Left lung (tissue), 10 donors: ENCODE results near the gene CCL20. TPM values are rescaled to one million over a fixed set of nuclear protein-coding genes. Genes with fewer than 3 reads are reported as not detected.

ENCODE experiments used
- ATAC-seq: fragments of 200-7000 bp; cut with Tn5 transposase; one replicate; pipeline ENCODE4 v1.9.1; 2020; ENCODE audit warnings: moderate library complexity
- DNase-seq, 4 donors: peaks; one replicate each; pipeline ENCODE4 v3.0.0-alpha.2; 2013 to 2020
- H3K27ac ChIP-seq, 2 donors: fragments of 200-600 bp; sonication (generic) in 1 of 2; one replicate each; pipeline versions ENCODE4 v1.5.0 to v1.8.0; 2020 to 2021
- H3K27me3 ChIP-seq, 2 donors: fragments of 200-600 bp; sonication (generic) in 1 of 2; one replicate each; pipeline versions ENCODE4 v1.5.0 to v1.8.0; 2020 to 2021
- H3K36me3 ChIP-seq, 2 donors: fragments of 200-600 bp; sonication (generic) in 1 of 2; one replicate each; pipeline versions ENCODE4 v1.5.0 to v1.8.0; 2020 to 2021
- H3K4me1 ChIP-seq, 2 donors: fragments of 200-600 bp; one replicate each; pipeline ENCODE4 v1.8.0; 2021
- H3K4me3 ChIP-seq, 2 donors: fragments of 200-600 bp; sonication (generic) in 1 of 2; one replicate each; pipeline versions ENCODE4 v1.5.0 to v1.8.0; 2020 to 2021; ENCODE audit warnings: mild to moderate bottlenecking in 1 of 2
- H3K9me3 ChIP-seq, 2 donors: fragments of 200-600 bp; sonication (generic) in 1 of 2; one replicate each; pipeline versions ENCODE4 v1.5.0 to v1.8.0; 2020 to 2021
- CTCF ChIP-seq, 2 donors: fragments of 200-600 bp; sonication (generic) in 1 of 2; IDR thresholded peaks; one replicate each; pipeline versions ENCODE4 v1.5.0 to v1.8.0; 2021; ENCODE audit warnings: antibody characterized with exemption in 2 of 2
- intact Hi-C, 2 donors: fragments of 100-400 bp; cut with DNase I; formaldehyde crosslinking; loops; one replicate each; pipeline versions ENCODE4 v1.11.2 to v1.14.2; 2022
- polyA plus RNA-seq, 6 donors: library from polyadenylated mRNA; unstranded; fragments of 120-200 nt; gene quantifications; one replicate each; pipeline ENCODE4 v1.2.1, GENCODE V29; 2013; ENCODE audit not compliant: insufficient read length in 6 of 6
- total RNA-seq, 2 donors: library from RNA; stranded (reverse); fragmentation: NEBNext Ultra II Directional; extraction: Animal tissue kit (Norgen Biotek cat#: 25700); gene quantifications; one replicate each; pipeline ENCODE4 v1.2.1, GENCODE V29; 2021
- donor health status: DM: no; HTN: yes; CAD: no.
- donor health status: DM: no; HTN: no; CAD: no.

CCL20 gene
- total and polyA plus RNA-seq, 8 donors, result 0.56 to 15.7 (median 0.92) TPM; not detected in 1

- H3K4me3 ChIP-seq, result no peak overlapping the region
- no peak for TF ChIP-seq CTCF (IDR thresholded peaks at IDR 0.05)
- DNase-seq, result no peak
- intact Hi-C loops, result no loop called here
- peak; percentile 79 for ATAC-seq
- no peaks in the 10 kb centered on the region for H3K36me3 ChIP-seq
- no peaks in the 10 kb centered on the region for H3K9me3 ChIP-seq
- H3K27ac ChIP-seq, result peak overlapping the region in 1 of 2 donors; percentile 60
- H3K4me1 ChIP-seq, result peaks cover 6 to 31% of the 10 kb centered on the region in 2 donors
- H3K27me3 ChIP-seq, result no peaks in the 10 kb centered on the region
Observed at GRCh38 chr2:227862741-227863588, 49.3 kb downstream of the CCL20 start.

- peak overlapping the region in 1 of 2 donors; percentile 60 for H3K27ac ChIP-seq
- H3K4me3 ChIP-seq, result no peak overlapping the region
- H3K4me1 ChIP-seq, result peaks cover 6 to 31% of the 10 kb centered on the region in 2 donors
- H3K9me3 ChIP-seq, result no peaks in the 10 kb centered on the region
- ATAC-seq (no peak), DNase-seq (peak in 1 of 4 donors; percentile 37)
- no peak for TF ChIP-seq CTCF (IDR thresholded peaks at IDR 0.05)
- intact Hi-C loops, result no loop called here
- H3K27me3 ChIP-seq, result no peaks in the 10 kb centered on the region
- no peaks in the 10 kb centered on the region for H3K36me3 ChIP-seq
Observed at GRCh38 chr2:227864161-227864756, 50.6 kb downstream of the CCL20 start.

- DNase-seq (no peak), ATAC-seq (no peak)
- Histone ChIP-seq H3K36me3 (no peaks in the 10 kb centered on the region), H3K9me3 (no peaks in the 10 kb centered on the region), H3K27ac (no peak overlapping the region), H3K4me3 (no peak overlapping the region), H3K4me1 (peaks cover 6 to 31% of the 10 kb centered on the region in 2 donors), H3K27me3 (no peaks in the 10 kb centered on the region)
- no peak for TF ChIP-seq CTCF (IDR thresholded peaks at IDR 0.05)
- intact Hi-C loops, result no loop called here
Observed at GRCh38 chr2:227865291-227865690, 51.6 kb downstream of the CCL20 start.

Other genes starting within 250 kb of the CCL20 start
- not detected for gene SCYGR2, start 214.9 kb upstream of the CCL20 start, total RNA-seq
- gene SCYGR2, start 214.9 kb upstream of the CCL20 start, polyA plus RNA-seq, result not detected
- not detected for gene SCYGR3, start 199.0 kb upstream of the CCL20 start, total RNA-seq
- gene SCYGR3, start 199.0 kb upstream of the CCL20 start, polyA plus RNA-seq, result not detected
- gene SCYGR4, start 196.3 kb upstream of the CCL20 start, total RNA-seq, result not detected
- under 1 TPM in 3 of 6 donors, not detected in 3; 0.08 to 0.23 (median 0.17) TPM for gene SCYGR4, start 196.3 kb upstream of the CCL20 start, polyA plus RNA-seq
- gene SCYGR5, start 147.0 kb upstream of the CCL20 start, total RNA-seq, result not detected
- gene SCYGR5, start 147.0 kb upstream of the CCL20 start, polyA plus RNA-seq, result not detected
- 10 to 100 TPM in 1 of 2 donors, 1 to 10 TPM in 1; 6.2 to 10.7 TPM for gene SLC19A3, start 95.8 kb upstream of the CCL20 start, total RNA-seq
- gene SLC19A3, start 95.8 kb upstream of the CCL20 start, polyA plus RNA-seq, result 10 to 100 TPM; 12.3 to 32.5 (median 24.3) TPM
- not detected for gene SCYGR6, start 89.1 kb upstream of the CCL20 start, total RNA-seq
- not detected for gene SCYGR6, start 89.1 kb upstream of the CCL20 start, polyA plus RNA-seq
- gene SCYGR7, start 85.5 kb upstream of the CCL20 start, total RNA-seq, result not detected
- not detected for gene SCYGR7, start 85.5 kb upstream of the CCL20 start, polyA plus RNA-seq
- not detected for gene SCYGR8, start 67.9 kb upstream of the CCL20 start, total RNA-seq
- not detected for gene SCYGR8, start 67.9 kb upstream of the CCL20 start, polyA plus RNA-seq
- 1 to 10 TPM in 1 of 2 donors, under 1 TPM in 1; 0.99 to 7.7 TPM for gene DAW1, start 57.8 kb downstream of the CCL20 start, total RNA-seq
- 1 to 10 TPM in 5 of 6 donors, under 1 TPM in 1; 0.70 to 4.3 (median 3.0) TPM for gene DAW1, start 57.8 kb downstream of the CCL20 start, polyA plus RNA-seq